ENCODE results near the gene SECISBP2L.
"Not testable (repeated sequence)": the region's sequence is repeated elsewhere in the genome, so short reads cannot be mapped to it uniquely, and the experiment has no call there.

SECISBP2L gene

GRCh38 chr15:48993380-48993779 is 52.9 kb downstream of the SECISBP2L start:
- no peak for DNase-seq

- no peak for DNase-seq
Measured at GRCh38 chr15:48992545-48992944, 53.7 kb downstream of the SECISBP2L start.

GRCh38 chr15:48992096-48992495 is 54.1 kb downstream of the SECISBP2L start:
- DNase-seq = no peak

- DNase-seq = no peak
Measured at GRCh38 chr15:48989170-48989569, 57.1 kb downstream of the SECISBP2L start.

- no peak for DNase-seq
Measured at GRCh38 chr15:48987142-48987541, 59.1 kb downstream of the SECISBP2L start.

- no peak for DNase-seq
Measured at GRCh38 chr15:48986240-48986639, 60.0 kb downstream of the SECISBP2L start.

- DNase-seq = no peak
Measured at GRCh38 chr15:48985516-48985915, 60.7 kb downstream of the SECISBP2L start.

- DNase-seq = no peak
Measured at GRCh38 chr15:48984811-48985352, 61.4 kb downstream of the SECISBP2L start.

- DNase-seq = no peak
Measured at GRCh38 chr15:48984021-48984710, 62.1 kb downstream of the SECISBP2L start.

- no peak for DNase-seq
Measured at GRCh38 chr15:48983300-48983699, 62.9 kb downstream of the SECISBP2L start.

- no peak for DNase-seq
Measured at GRCh38 chr15:48981941-48982340, 64.3 kb downstream of the SECISBP2L start.

GRCh38 chr15:48978638-48979037 is 67.6 kb downstream of the SECISBP2L start:
- no peak for DNase-seq

- DNase-seq = no peak
Measured at GRCh38 chr15:48976444-48977088, 69.7 kb downstream of the SECISBP2L start.

- peak; percentile 16 for DNase-seq
Measured at GRCh38 chr15:48975472-48976419, 70.5 kb downstream of the SECISBP2L start.

- no peak for DNase-seq
Measured at GRCh38 chr15:48974882-48975281, 71.4 kb downstream of the SECISBP2L start.

GRCh38 chr15:48972750-48973503 is 73.3 kb downstream of the SECISBP2L start:
- DNase-seq = no peak

GRCh38 chr15:48970926-48971325 is 75.3 kb downstream of the SECISBP2L start:
- not testable (repeated sequence) for DNase-seq

- no peak for DNase-seq
Measured at GRCh38 chr15:48968066-48968465, 78.2 kb downstream of the SECISBP2L start.

GRCh38 chr15:48967336-48967735 is 78.9 kb downstream of the SECISBP2L start:
- no peak for DNase-seq

GRCh38 chr15:48966595-48967301 is 79.5 kb downstream of the SECISBP2L start:
- no peak for DNase-seq

- DNase-seq = no peak
Measured at GRCh38 chr15:48965972-48966371, 80.3 kb downstream of the SECISBP2L start.

- no peak for DNase-seq
Measured at GRCh38 chr15:48964898-48965297, 81.3 kb downstream of the SECISBP2L start.
